DMS53 treated with DMSO at 0.1 percent for 48 hours (cell line): ENCODE data around the gene TIMP2.

Source experiments
- DNase-seq: peaks from one replicate; lab custom pipeline; 2025; ENCODE audit not compliant: unreplicated experiment; lab: John Stamatoyannopoulos, UW

TIMP2 gene

DNA sequence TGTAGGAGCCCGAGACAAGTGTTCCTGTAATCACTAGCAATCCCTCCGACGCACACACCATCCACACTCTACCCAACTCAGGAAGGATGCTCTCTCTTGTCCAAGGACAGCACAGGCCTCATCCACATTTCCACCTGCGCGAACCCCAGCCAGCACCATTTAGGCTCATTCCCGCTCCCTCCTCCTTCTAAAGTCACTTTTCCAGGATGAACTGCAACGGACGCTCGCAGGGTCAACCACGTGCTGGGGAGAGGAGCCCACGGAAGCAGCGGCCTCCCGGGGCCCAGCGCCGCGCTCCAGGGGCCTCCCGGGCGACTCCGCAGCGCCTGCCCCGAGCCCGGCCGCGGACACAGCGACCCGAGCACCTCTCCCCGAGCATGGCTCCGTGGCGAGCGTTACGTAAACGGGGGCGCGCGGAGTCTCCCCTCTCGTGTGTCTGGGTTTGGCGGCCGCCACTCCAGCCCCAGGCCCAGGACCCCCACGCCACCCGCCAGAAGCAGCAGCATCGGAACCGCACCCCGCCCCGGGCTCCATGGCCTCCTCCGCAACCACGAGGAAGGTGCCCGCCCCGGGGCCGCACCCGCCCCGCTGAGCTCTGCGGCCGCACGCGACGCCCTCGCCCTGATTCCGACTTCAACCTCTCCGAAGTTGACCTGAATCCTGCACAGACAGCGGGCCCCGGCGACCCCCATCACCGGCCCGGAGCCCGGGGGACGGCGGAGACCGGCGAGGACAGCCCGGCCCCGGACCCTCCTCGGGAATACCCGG, 85.2 kb downstream of the TIMP2 start:
- no peak for DNase-seq

GRCh38 chr17:78839235-78839761, 85.9 kb downstream of the TIMP2 start:
- DNase-seq: no peak

DNA sequence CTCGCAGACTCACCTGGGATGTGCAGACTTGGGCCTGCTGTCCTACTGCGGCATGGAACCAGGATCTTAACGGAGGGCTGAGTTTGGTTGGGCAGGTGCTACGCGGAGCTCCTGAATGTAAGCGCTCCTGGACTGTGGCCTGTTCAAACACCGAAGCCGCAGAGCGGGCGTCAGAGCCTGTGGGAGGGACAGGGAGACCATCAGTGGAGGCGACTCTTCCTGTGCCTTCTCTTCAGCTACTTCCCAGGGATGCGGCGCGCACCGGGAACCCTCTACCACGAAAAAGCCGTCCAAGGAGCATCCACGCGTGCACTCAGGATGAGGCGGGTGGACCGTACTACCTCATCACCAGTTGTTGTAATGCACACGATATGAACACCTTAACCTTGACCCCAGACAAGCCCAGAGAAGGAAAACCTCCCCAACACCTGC, 86.6 kb downstream of the TIMP2 start:
- DNase-seq: peak; percentile 31

GRCh38 chr17:78836420-78837021, 88.7 kb downstream of the TIMP2 start:
- DNase-seq: no peak

DNA sequence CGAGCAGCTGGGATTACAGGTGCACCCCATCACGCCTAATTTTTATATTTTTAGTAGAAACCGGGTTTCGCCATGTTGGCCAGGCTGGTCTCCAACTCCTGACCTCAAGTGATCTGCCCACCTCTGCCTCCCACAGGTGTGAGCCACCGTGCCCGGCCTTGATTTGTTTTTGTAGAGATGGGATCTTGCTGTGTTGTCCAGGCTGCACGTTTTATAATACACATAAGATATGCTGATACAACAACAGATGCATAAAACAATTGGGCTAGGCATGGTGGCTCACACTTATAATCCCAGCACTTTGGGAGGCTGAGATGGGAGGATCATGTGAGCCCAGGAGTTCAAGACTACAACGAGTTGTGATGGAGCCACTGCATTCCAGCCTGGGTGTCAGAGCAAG, 90.6 kb downstream of the TIMP2 start:
- no peak for DNase-seq

- no peak for DNase-seq
These were observed 92.7 kb downstream of the TIMP2 start for GRCh38 chr17:78832541-78832810.

GRCh38 chr17:78831688-78832540, 93.3 kb downstream of the TIMP2 start:
- DNase-seq: peak; percentile 78

DNA sequence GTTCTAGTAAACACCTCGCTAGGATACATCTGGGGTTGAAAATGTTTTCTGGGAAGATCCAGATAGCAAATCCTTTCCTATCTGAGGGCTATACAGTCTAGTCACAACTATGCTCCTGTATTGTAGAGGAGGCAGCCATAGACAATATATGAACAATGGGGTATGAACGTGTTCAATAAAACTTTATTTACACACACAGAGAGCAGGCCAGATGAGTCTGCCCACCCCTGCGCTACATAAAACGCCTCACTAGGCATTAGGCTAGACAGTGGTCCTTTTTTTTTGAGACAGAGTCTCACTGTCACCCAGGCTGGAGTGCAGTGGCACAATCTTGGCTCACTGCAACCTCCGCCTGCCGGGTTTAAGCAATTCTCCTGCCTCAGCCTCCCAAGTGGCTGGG, 95.7 kb downstream of the TIMP2 start:
- no peak for DNase-seq

GRCh38 chr17:78828470-78829185, 96.6 kb downstream of the TIMP2 start:
- no peak for DNase-seq

GRCh38 chr17:78826836-78827509, 98.2 kb downstream of the TIMP2 start:
- DNase-seq: no peak

GRCh38 chr17:78826421-78826820, 98.8 kb downstream of the TIMP2 start:
- DNase-seq: no peak

DNA sequence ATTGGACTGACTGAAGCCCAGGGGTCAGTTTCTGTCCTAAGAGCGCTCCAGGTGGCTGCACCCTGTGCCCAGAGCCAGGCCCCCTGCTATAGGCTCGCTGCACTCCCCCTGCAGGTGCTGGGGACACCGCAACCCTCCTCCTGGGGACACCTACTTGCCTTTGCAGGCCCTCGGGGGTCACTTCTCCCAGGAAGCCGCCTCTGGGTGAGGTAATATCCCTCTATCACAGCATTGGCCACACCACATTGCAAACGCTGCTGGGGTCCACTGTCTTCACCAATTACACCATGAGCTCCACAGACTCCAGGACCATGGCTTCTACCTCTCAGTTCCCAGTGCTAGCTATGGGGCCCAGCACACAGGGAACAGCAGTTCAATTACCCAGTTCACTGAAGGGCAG, 99.5 kb downstream of the TIMP2 start:
- no peak for DNase-seq

GRCh38 chr17:78824240-78824639, 100.9 kb downstream of the TIMP2 start:
- DNase-seq: no peak

- no peak for DNase-seq
These were observed 101.7 kb downstream of the TIMP2 start for GRCh38 chr17:78823282-78824046.

DNA sequence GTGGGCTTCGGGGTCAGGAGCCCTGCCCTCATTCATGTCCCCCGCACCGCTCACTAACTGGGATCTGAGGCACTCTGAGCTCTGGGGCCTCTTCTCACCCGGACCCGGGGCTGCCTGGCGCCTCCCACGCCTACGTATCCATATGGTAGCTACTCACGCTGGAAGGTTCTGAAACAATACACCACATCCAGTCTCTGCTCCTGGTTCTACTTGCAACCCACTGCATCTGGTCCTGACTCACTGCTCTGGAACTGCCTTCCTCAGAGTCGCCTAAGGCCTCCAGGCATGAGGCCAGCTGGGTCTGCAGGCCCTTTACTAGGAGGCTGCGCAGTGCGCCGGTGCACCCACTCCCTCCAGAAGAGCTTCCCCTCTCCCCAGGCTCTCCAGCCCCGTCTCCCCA, 102.6 kb downstream of the TIMP2 start:
- DNase-seq: no peak

GRCh38 chr17:78821961-78822360, 103.2 kb downstream of the TIMP2 start:
- no peak for DNase-seq

- DNase-seq: no peak
These were observed 104.3 kb downstream of the TIMP2 start for GRCh38 chr17:78820841-78821240.

GRCh38 chr17:78819806-78820792, 105.1 kb downstream of the TIMP2 start:
- DNase-seq: no peak

DNA sequence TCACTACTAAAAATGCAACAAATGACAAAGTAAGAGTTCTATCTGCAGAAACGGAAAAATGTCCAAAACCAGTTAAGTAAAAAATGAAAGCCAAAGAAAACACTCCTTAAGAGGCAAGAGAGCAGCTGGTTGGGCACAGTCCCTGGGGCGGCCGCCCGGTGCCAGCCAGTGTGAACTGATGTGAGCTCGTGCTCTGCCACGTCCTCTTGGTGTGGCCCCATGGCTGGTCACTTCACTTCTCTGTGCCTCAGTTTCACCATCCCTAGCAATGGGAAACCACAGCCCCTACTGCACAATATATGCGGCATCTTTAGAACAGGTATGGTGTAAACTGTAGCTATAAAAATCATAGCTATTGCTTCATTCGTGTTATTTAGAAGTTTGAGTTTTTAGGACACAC, 105.8 kb downstream of the TIMP2 start:
- no peak for DNase-seq
